GM19023 (cell line): ENCODE results near the gene COL4A2.

Source experiments
- ATAC-seq: cut with Tn5 transposase; IDR thresholded peaks from one replicate; pipeline ENCODE4 v1.9.1; 2021; ENCODE audit warnings: mild to moderate bottlenecking, moderate library complexity; ENCODE audit not compliant: unreplicated experiment

Gene COL4A2

GRCh38 chr13:110272227-110272626 lies 34.9 kb upstream of the COL4A2 start:
- no peak for ATAC-seq

DNA sequence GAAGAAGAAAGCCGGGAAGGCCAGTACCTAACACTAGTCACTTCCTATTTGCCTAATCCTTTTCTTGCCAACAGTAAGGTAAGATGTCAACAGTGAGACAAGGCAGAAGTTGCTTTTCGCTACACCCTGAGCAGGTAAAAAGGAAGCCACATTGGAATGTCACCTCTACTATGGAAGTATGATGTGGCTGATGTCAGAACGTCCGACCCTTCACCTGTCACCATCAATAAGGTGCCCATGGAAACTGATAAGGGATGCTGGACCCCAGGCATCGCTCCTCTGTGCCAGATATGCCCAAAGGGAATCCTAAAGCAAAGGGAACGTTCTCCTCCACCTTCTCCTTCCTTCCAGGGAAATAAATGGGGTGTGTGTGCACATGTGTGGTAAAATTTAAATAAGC lies 34.4 kb upstream of the COL4A2 start:
- ATAC-seq, result no peak

DNA sequence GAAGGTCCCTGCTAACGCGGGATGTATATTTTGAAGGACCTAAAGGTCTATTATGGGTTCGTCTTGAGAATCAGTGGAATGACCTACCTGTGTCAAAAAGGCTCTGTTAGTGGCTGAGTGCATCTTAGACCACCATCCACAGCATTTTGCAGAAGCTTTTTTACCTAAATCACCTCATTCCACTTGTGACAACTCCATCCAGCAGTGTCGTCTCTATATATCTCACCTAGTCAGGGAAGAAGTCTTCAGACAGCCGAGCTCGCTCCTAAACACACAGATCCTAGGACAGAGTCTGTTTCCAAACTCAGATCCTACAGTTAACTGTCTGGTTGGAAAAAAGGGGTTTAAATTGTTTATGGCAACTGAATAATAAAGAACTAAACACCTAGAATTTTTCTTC lies 33.8 kb upstream of the COL4A2 start:
- ATAC-seq, result no peak

GRCh38 chr13:110274687-110275086 lies 32.4 kb upstream of the COL4A2 start:
- ATAC-seq, result no peak

DNA sequence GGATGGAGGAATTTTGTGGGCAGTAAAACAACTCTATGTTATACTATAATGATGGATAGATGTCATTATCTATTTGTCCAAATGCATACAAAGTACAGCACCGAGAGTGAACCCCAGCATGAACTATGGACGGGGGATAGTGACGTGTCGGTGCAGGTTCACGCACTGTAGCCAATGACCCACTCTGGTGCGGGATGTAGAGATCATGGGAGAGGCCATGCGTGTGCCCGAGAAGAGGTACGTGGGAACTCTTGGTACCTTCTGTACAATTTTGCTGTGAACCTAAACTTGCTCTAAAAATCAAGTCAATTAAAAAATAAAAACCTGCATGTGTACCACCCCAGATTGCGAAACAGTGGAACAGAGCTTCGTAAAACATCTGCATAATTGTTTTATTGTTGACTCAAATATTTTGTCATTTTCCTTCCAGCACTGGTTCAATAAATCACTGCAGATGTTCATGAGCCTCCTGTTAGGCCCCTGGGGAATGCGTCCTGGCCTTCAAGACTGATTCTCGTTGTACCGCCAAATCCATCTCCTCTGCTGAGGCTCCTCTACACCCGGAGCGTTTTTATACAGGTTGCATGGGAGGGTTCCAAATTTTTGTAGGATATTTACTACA lies 31.0 kb upstream of the COL4A2 start:
- ATAC-seq, result no peak

DNA sequence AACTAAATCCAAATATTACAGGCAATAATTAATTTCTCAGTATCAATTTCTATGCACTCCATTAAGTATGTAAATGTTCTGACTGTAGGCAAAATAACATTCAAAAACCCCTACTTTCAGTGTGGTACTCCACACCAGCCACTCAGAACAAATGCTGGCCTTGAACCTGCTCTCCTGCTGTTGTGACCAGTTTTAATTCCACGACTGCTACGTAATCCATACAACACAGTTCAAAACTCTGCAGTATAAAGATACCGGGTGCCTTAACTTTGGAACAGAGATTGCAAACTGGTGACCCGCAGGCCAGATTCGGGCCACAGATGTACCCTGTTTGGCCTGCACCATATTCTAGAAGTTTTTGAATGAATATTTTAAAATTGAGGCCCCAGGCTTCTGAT lies 30.5 kb upstream of the COL4A2 start:
- ATAC-seq, result no peak

- ATAC-seq, result no peak
These were observed 29.6 kb upstream of the COL4A2 start for GRCh38 chr13:110277357-110277975.

DNA sequence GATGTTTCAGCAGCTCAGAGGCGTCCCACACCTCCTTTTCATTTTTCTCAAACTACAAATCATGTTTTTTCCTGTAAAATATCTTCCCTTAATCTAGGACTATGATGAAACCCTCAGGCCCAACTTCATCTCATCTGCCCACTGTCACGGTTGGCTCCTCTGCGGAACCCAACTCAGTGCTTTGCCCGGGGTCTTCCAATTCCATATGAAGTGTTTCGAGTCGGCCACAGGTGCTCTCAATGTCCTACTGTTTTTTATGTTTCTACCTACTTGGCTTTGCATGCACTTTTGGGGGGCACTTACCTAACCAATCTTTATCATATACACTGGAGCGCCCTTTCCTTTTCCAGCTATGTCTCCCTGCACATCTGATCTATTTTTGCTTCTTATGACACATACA lies 28.2 kb upstream of the COL4A2 start:
- no peak for ATAC-seq

GRCh38 chr13:110279684-110280083 lies 27.4 kb upstream of the COL4A2 start:
- no peak for ATAC-seq

- no peak for ATAC-seq
These were observed 26.8 kb upstream of the COL4A2 start for GRCh38 chr13:110280231-110280813.

DNA sequence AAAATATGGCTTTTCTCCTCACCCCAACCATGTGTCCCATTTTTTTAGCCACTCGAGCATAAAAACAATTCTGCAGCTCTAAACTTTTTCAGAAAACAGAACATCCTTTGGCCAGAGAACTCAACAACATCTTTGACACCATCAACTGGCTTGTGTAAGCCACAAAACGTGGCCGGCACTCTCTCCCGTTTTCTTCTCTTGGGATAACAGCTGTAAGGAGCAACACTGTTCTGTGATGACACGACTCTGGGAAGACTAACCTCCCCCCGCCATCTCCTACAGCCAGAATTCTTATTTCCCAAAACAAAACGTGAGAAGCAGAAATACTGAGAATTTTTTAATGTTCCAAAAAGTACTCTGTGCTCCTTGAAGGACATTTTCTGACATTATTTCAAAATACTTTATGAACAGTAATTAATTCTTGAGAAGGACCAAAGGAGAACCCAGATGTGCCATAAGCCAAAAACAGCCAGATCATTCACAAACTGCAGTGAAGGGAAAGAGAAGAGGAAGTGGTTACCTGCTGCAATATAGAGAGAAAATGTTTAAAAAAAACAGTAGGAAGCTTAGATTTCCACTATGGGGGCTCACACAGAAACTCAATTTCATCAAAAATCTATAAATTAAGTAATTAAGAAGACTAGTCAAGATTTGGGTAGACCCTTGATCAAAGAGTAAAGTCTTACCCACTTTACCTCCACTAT lies 25.9 kb upstream of the COL4A2 start:
- no peak for ATAC-seq

DNA sequence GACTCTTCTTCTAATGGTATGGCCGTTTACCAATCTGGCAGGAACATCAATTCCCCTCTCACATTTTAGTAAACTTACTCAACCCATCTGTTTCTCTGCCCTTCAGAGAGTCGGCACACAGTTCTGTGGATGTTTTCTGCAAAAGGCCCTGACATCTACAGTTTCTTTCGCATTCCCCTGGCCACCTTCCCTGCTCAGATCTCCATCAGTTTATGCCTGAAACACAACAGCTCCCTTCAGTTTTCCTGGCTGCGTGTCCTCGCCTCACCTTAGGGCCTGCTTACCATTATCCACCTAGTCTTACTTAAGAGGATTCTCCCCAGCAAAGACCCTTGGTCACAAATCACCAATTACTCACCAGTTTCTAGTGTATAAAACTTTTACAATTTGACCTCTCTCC lies 25.3 kb upstream of the COL4A2 start:
- ATAC-seq, result no peak

DNA sequence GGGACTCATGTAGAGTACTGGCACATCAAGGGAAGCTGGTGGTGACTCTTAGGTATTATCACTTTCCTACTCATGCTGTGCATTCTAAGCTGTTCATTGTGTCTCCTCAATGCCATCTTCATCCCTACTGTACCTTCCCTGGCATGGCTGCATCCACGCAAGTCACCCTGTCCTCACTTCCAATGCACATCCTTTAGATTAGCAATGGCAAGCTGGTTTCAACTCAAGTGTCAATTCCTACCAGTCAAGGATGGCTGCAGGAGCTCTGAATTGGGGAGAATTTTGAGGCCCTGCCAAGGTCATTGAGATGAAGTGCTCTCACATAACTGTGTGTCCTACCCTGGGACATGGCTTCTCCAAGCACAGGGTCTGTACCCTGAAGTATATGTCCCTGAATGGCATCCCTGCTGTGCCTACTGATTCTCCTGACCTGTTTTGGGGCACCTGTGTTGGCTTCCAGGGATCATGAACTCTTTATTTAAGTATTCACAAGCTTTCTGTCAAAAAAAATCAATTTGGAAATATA lies 24.7 kb upstream of the COL4A2 start:
- no peak for ATAC-seq

GRCh38 chr13:110283736-110284517 lies 23.2 kb upstream of the COL4A2 start:
- no peak for ATAC-seq

- ATAC-seq, result no peak
These were observed 22.2 kb upstream of the COL4A2 start for GRCh38 chr13:110284779-110285484.

DNA sequence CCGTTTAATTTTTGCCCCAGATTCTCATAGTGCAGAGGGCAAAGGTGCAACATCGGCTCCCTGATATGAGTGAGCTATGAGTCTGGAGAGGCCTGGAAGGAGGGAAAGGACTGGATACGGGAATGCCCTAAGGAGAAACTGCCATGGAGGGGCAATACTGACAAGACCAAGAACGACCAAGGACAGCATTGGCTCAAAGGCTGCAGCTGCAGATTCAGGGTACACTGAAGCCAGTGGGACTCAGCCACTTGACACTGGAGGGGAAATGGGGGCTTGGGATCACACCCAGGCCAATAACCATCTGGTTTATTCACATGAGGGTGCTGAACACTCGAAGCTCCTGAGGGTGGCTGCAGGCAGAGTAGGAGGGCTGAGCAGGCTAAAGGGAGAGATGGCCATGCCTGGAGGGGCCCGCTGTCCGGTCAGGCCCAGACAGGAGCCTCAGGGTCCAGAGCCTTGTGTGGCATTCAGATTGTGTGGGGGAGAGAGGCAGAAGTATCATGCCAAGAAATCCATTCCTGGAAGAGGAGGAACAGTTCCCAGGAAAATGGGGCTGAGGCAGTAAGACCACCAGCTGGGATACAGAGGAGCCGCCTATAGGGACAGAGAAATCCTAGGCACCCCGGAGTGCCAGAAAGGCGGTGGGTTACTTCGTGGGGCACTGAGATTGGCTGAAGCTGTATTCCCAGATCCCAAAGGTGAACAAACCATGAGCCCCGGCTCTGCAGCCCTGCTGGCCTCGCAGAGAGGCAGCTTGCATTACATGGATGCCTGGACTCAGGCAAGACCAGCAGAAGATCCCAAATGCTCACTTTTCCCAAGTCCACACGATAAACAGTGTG lies 20.9 kb upstream of the COL4A2 start:
- no peak for ATAC-seq

GRCh38 chr13:110286833-110287819 lies 20.0 kb upstream of the COL4A2 start:
- no peak for ATAC-seq

- ATAC-seq, result no peak
These were observed 17.9 kb upstream of the COL4A2 start for GRCh38 chr13:110289174-110289573.
